ENCODE results near the gene VGLL3.
"Not testable (repeated sequence)": the region's sequence is repeated elsewhere in the genome, so short reads cannot be mapped to it uniquely, and the experiment has no call there.

VGLL3 gene, protein sequence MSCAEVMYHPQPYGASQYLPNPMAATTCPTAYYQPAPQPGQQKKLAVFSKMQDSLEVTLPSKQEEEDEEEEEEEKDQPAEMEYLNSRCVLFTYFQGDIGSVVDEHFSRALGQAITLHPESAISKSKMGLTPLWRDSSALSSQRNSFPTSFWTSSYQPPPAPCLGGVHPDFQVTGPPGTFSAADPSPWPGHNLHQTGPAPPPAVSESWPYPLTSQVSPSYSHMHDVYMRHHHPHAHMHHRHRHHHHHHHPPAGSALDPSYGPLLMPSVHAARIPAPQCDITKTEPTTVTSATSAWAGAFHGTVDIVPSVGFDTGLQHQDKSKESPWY

GRCh38 chr3:86990734-86991481 lies at the start of gene VGLL3:
Gene VGLL3 (minus strand): TSS chr3:86991149. CDS start chr3:86990743, 406 bp downstream.
- H2AFZ ChIP-seq (ENCODE audit: low read length, unreplicated experiment) = peak within 1 kb of the TSS; percentile 80
- no peaks in the 10 kb centered on the region for H3K36me3 ChIP-seq (ENCODE audit: insufficient read depth, low read length)
- H3K27me3 ChIP-seq (ENCODE audit: insufficient read depth, low read length) = no peaks in the 10 kb centered on the region
- H3K27ac ChIP-seq (ENCODE audit: low read depth, low read length) = peak within 1 kb of the TSS; percentile 86
- H3K4me1 ChIP-seq (ENCODE audit: control insufficient read depth, insufficient read depth, low read length, unreplicated experiment) = peaks cover 47% of the 10 kb centered on the region
- H3K4me3 ChIP-seq (ENCODE audit: low read depth, low read length) = peak within 1 kb of the TSS; percentile 96
- peaks cover 49% of the 10 kb centered on the region for H3K79me2 ChIP-seq (ENCODE audit: control insufficient read depth, insufficient read depth, low read length, unreplicated experiment)

- no peak overlapping the region for H2AFZ ChIP-seq (ENCODE audit: low read length, unreplicated experiment)
- H3K27ac ChIP-seq (ENCODE audit: low read depth, low read length) = no peak overlapping the region
- H3K79me2 ChIP-seq (ENCODE audit: control insufficient read depth, insufficient read depth, low read length, unreplicated experiment) = no peaks in the 10 kb centered on the region
- H3K36me3 ChIP-seq (ENCODE audit: insufficient read depth, low read length) = no peaks in the 10 kb centered on the region
- no peaks in the 10 kb centered on the region for H3K4me1 ChIP-seq (ENCODE audit: control insufficient read depth, insufficient read depth, low read length, unreplicated experiment)
- no peaks in the 10 kb centered on the region for H3K27me3 ChIP-seq (ENCODE audit: insufficient read depth, low read length)
- no peak overlapping the region for H3K4me3 ChIP-seq (ENCODE audit: low read depth, low read length)
These were observed 46.7 kb upstream of the VGLL3 start for GRCh38 chr3:87037652-87038051.

DNA sequence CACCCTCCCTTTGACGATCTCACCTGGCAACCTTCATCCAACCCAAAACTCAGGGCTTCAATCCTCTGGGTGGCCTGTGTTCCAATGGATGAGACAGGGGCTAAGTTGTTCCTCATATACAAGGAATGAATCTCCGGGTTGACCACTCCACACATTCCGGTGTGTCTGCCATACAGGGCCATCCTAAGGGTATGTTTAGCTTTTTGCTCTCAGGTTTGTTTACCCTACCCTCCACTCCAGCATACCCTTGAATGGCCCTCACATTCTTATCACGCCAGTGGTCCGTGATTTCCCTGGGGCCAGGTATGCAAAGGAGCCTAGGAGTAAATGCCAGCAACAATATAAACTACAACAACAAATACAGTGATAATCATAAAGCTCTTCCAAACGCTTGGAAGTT lies 45.7 kb upstream of the VGLL3 start:
- Histone ChIP-seq H3K36me3 (ENCODE audit: insufficient read depth, low read length) (no peaks in the 10 kb centered on the region), H3K79me2 (ENCODE audit: control insufficient read depth, insufficient read depth, low read length, unreplicated experiment) (no peaks in the 10 kb centered on the region), H3K27me3 (ENCODE audit: insufficient read depth, low read length) (no peaks in the 10 kb centered on the region), H2AFZ (ENCODE audit: low read length, unreplicated experiment) (no peak overlapping the region), H3K27ac (ENCODE audit: low read depth, low read length) (no peak overlapping the region), H3K4me1 (ENCODE audit: control insufficient read depth, insufficient read depth, low read length, unreplicated experiment) (no peaks in the 10 kb centered on the region), H3K4me3 (ENCODE audit: low read depth, low read length) (no peak overlapping the region)

GRCh38 chr3:87035339-87035738 lies 44.4 kb upstream of the VGLL3 start:
- Histone ChIP-seq H3K79me2 (ENCODE audit: control insufficient read depth, insufficient read depth, low read length, unreplicated experiment) (no peaks in the 10 kb centered on the region), H3K36me3 (ENCODE audit: insufficient read depth, low read length) (no peaks in the 10 kb centered on the region), H3K4me3 (ENCODE audit: low read depth, low read length) (no peak overlapping the region), H3K27me3 (ENCODE audit: insufficient read depth, low read length) (no peaks in the 10 kb centered on the region), H3K27ac (ENCODE audit: low read depth, low read length) (no peak overlapping the region), H2AFZ (ENCODE audit: low read length, unreplicated experiment) (no peak overlapping the region), H3K4me1 (ENCODE audit: control insufficient read depth, insufficient read depth, low read length, unreplicated experiment) (no peaks in the 10 kb centered on the region)

DNA sequence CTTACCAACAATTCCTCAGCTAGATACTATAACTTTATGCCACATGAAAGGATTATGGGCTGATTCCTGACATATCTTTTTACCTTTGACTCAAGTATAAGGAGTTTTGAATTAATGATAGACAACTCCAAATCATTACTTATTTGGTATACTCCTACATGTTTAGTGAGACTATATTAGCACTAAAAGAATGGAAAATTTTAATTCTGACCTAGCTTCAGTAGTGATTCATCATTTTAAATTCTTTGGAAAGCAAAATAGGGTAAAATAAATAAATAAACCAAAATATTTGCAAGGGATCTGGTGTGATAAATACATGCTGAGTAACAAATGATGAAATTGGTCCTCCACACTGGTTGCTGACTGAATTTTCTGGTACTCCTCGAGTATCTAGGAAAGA lies 42.3 kb upstream of the VGLL3 start:
- Histone ChIP-seq H3K79me2 (ENCODE audit: control insufficient read depth, insufficient read depth, low read length, unreplicated experiment) (no peaks in the 10 kb centered on the region), H3K36me3 (ENCODE audit: insufficient read depth, low read length) (no peaks in the 10 kb centered on the region), H3K27me3 (ENCODE audit: insufficient read depth, low read length) (no peaks in the 10 kb centered on the region), H2AFZ (ENCODE audit: low read length, unreplicated experiment) (no peak overlapping the region), H3K4me3 (ENCODE audit: low read depth, low read length) (no peak overlapping the region), H3K4me1 (ENCODE audit: control insufficient read depth, insufficient read depth, low read length, unreplicated experiment) (no peaks in the 10 kb centered on the region), H3K27ac (ENCODE audit: low read depth, low read length) (no peak overlapping the region)

- Histone ChIP-seq H3K36me3 (ENCODE audit: insufficient read depth, low read length) (no peaks in the 10 kb centered on the region), H3K4me1 (ENCODE audit: control insufficient read depth, insufficient read depth, low read length, unreplicated experiment) (no peaks in the 10 kb centered on the region), H2AFZ (ENCODE audit: low read length, unreplicated experiment) (no peak overlapping the region)
These were observed 35.0 kb upstream of the VGLL3 start for GRCh38 chr3:87025661-87026645.

GRCh38 chr3:87017370-87017769 lies 26.4 kb upstream of the VGLL3 start:
- H3K27ac ChIP-seq (ENCODE audit: low read depth, low read length); H3K27me3 ChIP-seq (ENCODE audit: insufficient read depth, low read length); H3K79me2 ChIP-seq (ENCODE audit: control insufficient read depth, insufficient read depth, low read length, unreplicated experiment); H3K4me1 ChIP-seq (ENCODE audit: control insufficient read depth, insufficient read depth, low read length, unreplicated experiment); H3K4me3 ChIP-seq (ENCODE audit: low read depth, low read length); H2AFZ ChIP-seq (ENCODE audit: low read length, unreplicated experiment); H3K36me3 ChIP-seq (ENCODE audit: insufficient read depth, low read length): not testable (repeated sequence)

More at GRCh38 chr3:87025661-87026645, 35.0 kb upstream of the VGLL3 start:
- Histone ChIP-seq H3K27ac (ENCODE audit: low read depth, low read length) (no peak overlapping the region), H3K27me3 (ENCODE audit: insufficient read depth, low read length) (no peaks in the 10 kb centered on the region), H3K79me2 (ENCODE audit: control insufficient read depth, insufficient read depth, low read length, unreplicated experiment) (no peaks in the 10 kb centered on the region), H3K4me3 (ENCODE audit: low read depth, low read length) (no peak overlapping the region)

DNA sequence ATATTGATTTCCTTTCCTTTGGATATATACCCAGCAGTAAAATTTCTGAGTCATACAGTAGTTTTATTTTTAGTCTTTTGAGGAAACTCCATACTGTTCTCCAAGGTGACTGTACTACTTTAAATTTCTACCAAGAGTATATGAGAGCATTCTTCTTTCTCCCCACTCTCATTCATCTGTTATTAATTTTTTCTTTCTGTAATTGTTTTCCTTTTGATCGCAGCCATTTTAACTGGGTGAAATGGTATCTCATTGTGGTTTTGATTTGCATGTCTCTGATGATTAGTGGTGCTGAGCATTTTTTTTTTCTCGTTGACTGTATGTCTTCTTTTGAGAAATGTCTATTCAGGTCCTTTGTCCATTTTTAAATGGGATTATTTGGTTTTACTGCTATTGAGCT lies 18.3 kb upstream of the VGLL3 start:
- H3K4me1 ChIP-seq (ENCODE audit: control insufficient read depth, insufficient read depth, low read length, unreplicated experiment) = no peaks in the 10 kb centered on the region
- H3K79me2 ChIP-seq (ENCODE audit: control insufficient read depth, insufficient read depth, low read length, unreplicated experiment) = no peaks in the 10 kb centered on the region
- no peaks in the 10 kb centered on the region for H3K27me3 ChIP-seq (ENCODE audit: insufficient read depth, low read length)
- H3K36me3 ChIP-seq (ENCODE audit: insufficient read depth, low read length) = no peaks in the 10 kb centered on the region
- H3K4me3 ChIP-seq (ENCODE audit: low read depth, low read length) = no peak overlapping the region
- H2AFZ ChIP-seq (ENCODE audit: low read length, unreplicated experiment) = no peak overlapping the region
- no peak overlapping the region for H3K27ac ChIP-seq (ENCODE audit: low read depth, low read length)

DNA sequence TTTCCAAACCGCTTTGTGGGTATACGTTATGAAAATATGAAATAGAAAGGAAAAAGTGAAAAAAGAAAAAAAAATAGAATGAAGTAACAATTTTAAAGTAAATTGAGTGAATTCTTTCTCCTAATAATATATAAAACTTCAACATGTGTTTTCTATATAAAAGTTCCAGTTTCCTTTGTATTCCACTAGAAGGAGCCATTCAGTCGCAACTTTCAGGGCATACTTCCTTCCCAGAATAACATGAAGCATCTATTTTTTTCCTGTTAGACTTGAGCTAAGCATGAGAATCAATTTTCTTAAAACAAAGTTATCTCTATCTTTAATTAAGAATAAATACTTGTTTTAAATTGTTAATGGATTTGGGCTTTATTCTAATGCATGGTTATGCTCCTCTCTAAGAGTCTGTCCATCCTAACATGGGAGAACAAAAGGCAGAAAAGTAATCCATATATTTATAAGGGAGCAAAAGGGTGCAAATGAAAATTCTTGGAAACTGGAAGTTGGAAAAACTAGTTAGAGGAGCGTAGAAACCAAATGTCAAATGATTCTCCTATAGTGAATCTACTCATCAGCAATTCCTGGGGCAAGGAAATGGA lies 16.0 kb upstream of the VGLL3 start:
- H3K36me3 ChIP-seq (ENCODE audit: insufficient read depth, low read length) = no peaks in the 10 kb centered on the region
- H3K4me3 ChIP-seq (ENCODE audit: low read depth, low read length) = no peak overlapping the region
- H2AFZ ChIP-seq (ENCODE audit: low read length, unreplicated experiment) = no peak overlapping the region
- H3K27ac ChIP-seq (ENCODE audit: low read depth, low read length) = no peak overlapping the region
- H3K27me3 ChIP-seq (ENCODE audit: insufficient read depth, low read length) = no peaks in the 10 kb centered on the region
- H3K79me2 ChIP-seq (ENCODE audit: control insufficient read depth, insufficient read depth, low read length, unreplicated experiment) = no peaks in the 10 kb centered on the region
- H3K4me1 ChIP-seq (ENCODE audit: control insufficient read depth, insufficient read depth, low read length, unreplicated experiment) = no peaks in the 10 kb centered on the region

DNA sequence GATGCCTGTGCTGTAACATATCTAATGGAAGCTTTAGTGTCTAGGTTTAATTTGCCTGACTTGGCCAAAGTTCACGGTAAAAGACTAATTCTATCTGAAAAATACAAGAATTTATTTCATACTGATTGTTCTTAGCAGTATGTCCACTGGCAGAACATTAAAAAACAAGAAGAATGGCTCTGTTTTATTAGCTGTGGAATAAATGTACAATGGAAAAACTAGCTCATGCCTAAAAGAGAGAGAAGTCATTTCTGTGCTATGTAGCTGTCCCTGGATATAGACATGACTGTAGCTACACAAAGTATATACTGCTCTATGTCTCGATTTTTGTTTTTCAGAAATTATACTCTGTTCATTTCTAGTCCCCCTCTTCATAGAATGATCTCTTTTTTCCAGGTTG lies 13.9 kb upstream of the VGLL3 start:
- H3K79me2 ChIP-seq (ENCODE audit: control insufficient read depth, insufficient read depth, low read length, unreplicated experiment) = no peaks in the 10 kb centered on the region
- no peaks in the 10 kb centered on the region for H3K27me3 ChIP-seq (ENCODE audit: insufficient read depth, low read length)
- no peak overlapping the region for H2AFZ ChIP-seq (ENCODE audit: low read length, unreplicated experiment)
- H3K4me1 ChIP-seq (ENCODE audit: control insufficient read depth, insufficient read depth, low read length, unreplicated experiment) = no peaks in the 10 kb centered on the region
- no peaks in the 10 kb centered on the region for H3K36me3 ChIP-seq (ENCODE audit: insufficient read depth, low read length)
- no peak overlapping the region for H3K27ac ChIP-seq (ENCODE audit: low read depth, low read length)
- no peak overlapping the region for H3K4me3 ChIP-seq (ENCODE audit: low read depth, low read length)
